ENCODE data around the gene TSPAN33.
"Not testable (repeated sequence)": the region's sequence is repeated elsewhere in the genome, so short reads cannot be mapped to it uniquely, and the experiment has no call there.

Gene TSPAN33

DNA sequence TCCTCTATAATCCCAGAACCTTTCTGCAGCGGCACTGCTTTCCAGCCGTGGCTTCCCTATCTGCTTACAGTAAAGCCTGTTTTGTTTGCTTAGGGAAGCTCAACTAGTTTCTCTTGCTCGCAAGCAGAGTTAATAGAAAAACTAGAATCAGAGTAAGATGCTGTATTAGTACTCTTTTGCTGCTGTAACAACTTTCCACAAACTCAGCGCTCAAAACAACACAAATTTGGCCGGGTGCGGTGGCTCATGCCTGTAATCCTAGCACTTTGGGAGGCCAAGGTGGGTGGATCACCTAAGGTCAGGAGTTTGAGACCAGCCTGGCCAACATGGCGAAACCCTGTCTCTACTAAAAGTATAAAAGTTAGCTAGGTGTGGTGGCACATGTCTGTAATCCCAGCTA is 29.4 kb downstream of the TSPAN33 start:
- DNase-seq = not testable (repeated sequence)

- DNase-seq = no peak
Measured at GRCh38 chr7:129176916-129177710, 32.6 kb downstream of the TSPAN33 start.

GRCh38 chr7:129184981-129185670 is 40.6 kb downstream of the TSPAN33 start:
- no peak for DNase-seq

DNA sequence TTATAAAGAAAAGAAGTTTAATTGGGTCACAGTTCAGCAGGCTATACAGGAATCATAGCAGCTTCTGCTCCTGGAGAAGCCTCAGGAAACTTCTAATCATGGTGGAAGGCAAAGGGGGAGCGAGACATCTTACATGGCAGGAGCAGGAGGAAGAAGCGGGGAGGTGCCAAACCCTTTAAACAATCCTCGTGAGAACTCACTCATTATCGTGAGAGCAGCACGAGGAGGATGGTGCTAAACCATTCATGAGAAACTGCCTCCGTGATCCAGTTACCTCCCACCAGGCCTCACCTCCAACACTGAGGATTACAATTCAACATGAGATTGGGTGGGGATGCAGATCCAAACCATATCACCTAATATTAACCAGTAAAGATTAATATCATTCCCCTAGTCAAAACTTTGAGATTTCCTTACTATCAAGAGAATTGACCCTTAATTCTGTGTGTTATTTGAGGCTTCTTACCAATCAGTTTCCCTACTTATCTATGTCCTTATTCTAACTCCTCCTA is 42.3 kb downstream of the TSPAN33 start:
- DNase-seq = no peak

GRCh38 chr7:129187681-129188371 is 43.3 kb downstream of the TSPAN33 start:
- no peak for DNase-seq

GRCh38 chr7:129188372-129188891 is 43.9 kb downstream of the TSPAN33 start, which contains the start of gene SMO:
TSS of gene SMO (plus strand) at chr7:129188633. CDS start at chr7:129189152, 519 bp downstream.
- no peak for DNase-seq

DNA sequence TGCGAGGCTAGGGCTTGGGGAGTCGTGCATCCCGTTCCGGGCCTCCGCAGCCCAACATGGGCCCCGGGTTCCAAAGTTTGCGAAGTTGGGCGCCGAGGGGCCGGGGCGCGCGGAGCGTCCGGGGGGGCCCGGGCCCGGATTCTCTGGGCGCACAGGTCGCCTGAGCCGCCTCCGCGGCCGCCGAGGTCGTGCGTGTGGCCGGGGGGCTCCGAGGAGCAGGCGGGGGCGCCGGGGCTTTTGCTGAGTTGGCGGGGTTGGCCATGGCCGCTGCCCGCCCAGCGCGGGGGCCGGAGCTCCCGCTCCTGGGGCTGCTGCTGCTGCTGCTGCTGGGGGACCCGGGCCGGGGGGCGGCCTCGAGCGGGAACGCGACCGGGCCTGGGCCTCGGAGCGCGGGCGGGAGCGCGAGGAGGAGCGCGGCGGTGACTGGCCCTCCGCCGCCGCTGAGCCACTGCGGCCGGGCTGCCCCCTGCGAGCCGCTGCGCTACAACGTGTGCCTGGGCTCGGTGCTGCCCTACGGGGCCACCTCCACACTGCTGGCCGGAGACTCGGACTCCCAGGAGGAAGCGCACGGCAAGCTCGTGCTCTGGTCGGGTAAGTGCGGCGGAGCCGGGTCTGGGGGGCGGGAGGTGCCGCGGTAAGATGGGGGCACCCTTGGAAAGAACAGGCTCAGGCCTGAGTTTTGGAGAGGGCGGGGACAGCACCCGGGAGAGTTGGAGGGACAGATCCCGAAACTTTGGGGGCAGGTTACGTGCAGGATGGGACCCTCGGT is 44.6 kb downstream of the TSPAN33 start:
- no peak for DNase-seq

DNA sequence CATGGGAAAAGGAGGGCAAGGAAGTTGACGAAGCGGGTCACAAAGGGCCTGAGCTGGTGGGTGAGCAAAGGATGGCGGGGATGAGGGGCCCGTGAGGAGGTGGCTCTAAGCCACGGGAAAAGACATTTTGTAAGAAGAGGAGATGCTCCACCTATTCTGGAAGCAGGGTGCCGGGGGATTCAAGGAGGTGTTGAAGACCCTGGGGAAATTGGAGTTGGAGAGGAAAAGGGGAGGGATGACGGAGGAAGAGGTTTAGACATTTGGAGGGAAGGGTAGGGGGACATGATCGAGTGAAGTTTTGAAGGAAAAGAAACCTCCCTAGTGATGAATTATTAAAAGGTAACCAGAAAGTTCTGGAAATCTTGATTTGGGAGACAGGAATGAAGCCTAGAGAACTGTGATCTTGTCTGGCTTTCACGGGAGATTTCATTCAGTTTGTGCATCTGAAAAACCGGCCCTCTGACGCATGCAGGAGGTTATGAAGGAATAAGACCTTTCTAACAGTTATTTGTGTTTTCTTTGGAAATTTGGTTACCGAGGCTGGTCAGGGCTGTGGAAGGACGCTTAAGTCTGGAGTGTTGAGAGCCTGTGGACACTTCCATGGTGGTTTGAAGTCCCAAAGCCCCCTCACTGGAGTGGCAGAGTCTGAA is 45.3 kb downstream of the TSPAN33 start:
- DNase-seq = no peak

GRCh38 chr7:129191272-129191671 is 46.8 kb downstream of the TSPAN33 start:
- DNase-seq = no peak

GRCh38 chr7:129193892-129194291 is 49.4 kb downstream of the TSPAN33 start:
- DNase-seq = no peak

DNA sequence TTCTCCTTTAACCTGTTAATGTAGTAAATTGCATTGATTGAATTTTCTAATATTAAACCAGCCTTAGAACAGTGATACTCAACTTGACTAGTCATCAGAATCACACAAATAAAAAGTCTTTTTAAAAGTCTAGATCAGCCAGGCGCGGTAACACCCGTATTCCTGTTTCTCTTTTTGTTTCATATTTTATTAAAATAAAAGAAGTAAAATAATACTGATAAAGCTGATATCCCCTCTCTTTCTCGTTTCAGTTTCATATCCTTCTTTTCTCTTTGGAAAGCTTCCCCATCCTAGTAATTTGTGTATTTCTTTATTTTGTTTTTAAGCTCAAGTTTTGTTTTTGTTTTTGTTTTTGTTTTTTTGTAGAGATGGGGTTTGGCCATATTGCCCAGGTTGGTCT is 53.3 kb downstream of the TSPAN33 start:
- DNase-seq = no peak

DNA sequence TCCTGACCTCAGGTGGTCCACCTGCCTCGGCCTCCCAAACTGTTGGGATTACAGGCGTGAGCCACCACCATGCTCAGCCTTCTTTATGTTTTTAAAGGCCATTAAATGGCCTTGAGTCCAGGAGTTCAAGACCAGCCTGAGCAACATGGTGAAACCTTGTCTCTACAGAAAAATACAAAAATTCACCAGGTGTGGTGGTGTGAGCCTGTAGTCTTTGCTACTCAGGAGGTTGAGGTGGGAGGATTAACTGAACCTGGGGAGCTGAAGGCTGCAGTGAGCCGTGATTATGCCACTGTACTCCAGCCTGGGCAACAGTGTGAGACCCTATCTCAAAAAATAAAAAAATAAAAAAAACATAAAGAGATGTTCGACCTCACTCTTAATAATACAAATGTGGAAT is 54.9 kb downstream of the TSPAN33 start:
- DNase-seq = no peak

- DNase-seq = no peak
Measured at GRCh38 chr7:129202058-129202777, 57.7 kb downstream of the TSPAN33 start.

DNA sequence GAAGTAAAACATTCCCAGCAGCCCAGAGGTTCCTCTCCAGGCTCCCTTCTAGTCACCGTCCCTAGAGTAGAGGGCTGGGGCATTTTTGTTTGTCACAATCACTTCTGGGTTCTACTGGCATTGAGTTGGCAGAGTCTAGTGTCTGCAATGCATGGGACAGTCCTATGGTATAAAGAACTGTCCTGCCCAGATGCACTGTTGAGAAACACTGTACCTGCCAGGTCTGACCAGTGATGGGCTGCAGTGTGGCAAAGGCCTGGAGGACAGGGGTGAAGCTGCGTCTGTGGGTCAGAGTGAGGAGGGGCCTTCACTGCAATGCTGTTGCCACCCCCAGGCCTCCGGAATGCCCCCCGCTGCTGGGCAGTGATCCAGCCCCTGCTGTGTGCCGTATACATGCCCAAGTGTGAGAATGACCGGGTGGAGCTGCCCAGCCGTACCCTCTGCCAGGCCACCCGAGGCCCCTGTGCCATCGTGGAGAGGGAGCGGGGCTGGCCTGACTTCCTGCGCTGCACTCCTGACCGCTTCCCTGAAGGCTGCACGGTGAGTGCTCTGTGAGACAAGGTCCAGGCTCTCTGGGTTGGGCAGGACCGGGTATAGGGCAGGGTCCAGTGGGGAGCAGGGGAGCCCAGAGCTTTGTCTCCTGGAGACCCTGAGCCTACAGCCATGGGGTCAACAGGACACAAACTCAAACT is 58.7 kb downstream of the TSPAN33 start:
- no peak for DNase-seq

- no peak for DNase-seq
Measured at GRCh38 chr7:129205126-129205818, 60.8 kb downstream of the TSPAN33 start.

DNA sequence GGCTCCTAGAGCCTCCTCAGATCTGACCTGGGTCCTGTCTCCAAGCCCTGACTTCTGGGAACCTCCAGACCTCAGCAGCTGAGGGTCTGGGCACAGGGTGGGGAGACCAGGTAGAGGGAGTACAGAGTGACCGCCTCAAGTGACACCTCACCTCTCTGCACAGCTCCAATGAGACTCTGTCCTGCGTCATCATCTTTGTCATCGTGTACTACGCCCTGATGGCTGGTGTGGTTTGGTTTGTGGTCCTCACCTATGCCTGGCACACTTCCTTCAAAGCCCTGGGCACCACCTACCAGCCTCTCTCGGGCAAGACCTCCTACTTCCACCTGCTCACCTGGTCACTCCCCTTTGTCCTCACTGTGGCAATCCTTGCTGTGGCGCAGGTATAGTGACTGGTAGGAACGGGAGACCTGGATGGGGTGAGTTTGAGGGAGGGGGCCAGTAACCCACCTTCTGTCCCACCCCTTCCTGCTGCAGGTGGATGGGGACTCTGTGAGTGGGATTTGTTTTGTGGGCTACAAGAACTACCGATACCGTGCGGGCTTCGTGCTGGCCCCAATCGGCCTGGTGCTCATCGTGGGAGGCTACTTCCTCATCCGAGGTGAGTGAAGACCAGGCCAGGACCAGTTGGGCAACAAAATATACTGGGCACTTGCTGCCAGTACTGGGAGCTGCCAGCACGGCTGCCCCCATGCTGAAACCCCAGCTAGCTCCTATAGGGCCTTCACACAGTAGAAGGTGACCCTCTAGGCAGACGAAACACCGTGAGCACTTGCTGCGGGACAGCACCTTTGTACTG is 61.7 kb downstream of the TSPAN33 start:
- no peak for DNase-seq

DNA sequence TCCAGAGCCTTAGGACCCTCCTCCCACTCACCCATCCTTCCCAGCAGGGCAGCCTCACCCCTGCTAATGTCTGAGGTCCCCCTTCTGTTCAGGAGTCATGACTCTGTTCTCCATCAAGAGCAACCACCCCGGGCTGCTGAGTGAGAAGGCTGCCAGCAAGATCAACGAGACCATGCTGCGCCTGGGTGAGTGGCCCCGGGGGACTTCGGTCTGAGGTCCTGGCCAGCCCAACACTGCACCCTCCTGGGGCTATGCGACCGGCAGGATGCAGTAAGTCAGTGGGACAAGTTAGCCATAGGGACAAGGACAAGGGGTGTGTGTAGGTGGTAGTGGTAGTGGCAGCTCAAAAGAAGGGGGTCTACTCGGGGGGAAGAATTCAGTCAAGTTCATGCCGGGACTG is 64.2 kb downstream of the TSPAN33 start:
- no peak for DNase-seq

DNA sequence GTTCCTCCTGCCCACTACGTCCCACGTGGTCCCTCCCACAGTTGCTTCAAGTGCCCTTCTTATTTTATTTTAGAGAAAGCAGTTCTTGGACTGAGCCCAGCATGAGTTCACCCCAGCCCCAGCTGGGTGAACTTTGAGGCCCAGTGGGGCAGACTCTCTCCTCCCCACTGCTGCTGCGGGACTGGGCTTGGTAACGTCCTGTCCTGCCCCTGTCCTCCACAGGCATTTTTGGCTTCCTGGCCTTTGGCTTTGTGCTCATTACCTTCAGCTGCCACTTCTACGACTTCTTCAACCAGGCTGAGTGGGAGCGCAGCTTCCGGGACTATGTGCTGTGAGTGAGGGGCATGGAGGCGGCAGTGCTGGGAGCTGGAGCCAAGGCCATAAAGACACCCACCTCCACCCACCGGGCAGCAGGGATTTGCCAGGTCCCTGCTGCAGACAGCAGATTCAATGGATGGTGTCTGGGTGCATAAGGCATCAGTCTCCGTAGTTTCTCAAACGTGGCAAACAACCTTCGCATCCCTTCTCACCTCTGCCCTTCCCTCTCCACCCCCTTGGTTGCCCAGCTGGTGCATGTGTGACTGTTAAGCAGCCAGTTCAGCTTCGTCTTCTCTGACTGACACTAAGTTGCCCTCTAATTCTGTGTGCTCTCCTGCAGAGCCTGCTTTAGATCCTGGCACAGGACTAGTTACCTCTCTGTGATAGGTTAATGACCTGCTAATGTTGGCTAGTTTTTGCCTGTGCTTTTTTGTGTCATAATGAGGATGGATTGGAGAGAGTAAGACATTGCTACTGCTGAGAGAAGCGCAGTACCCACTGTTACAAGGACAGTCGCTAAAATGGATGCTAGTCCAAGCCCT is 64.8 kb downstream of the TSPAN33 start:
- DNase-seq = no peak
